ENCODE data around the gene TMEM132D.

TMEM132D gene

GRCh38 chr12:129073157-129073915 is 830.5 kb downstream of the TMEM132D start:
- H3K36me3 ChIP-seq (ENCODE audit: control insufficient read depth in 2 of 2, insufficient read depth in 2 of 2, low read length in 2 of 2): no peaks in the 10 kb centered on the region
- H3K9ac ChIP-seq (ENCODE audit: low read depth in 1 of 2, low read length in 2 of 2): no peak overlapping the region
- H3K9me3 ChIP-seq (ENCODE audit: control insufficient read depth in 2 of 2, low read length in 2 of 2): peaks cover 0 to 2% of the 10 kb centered on the region in 2 donors
- H3K4me1 ChIP-seq (ENCODE audit: control insufficient read depth in 2 of 2, insufficient read depth in 2 of 2, low read length in 2 of 2): no peaks in the 10 kb centered on the region
- H3K27ac ChIP-seq (ENCODE audit: low read depth in 2 of 2, low read length in 2 of 2): no peak overlapping the region
- no peak overlapping the region for H3K4me3 ChIP-seq (ENCODE audit: low read length in 2 of 2)
- H3K27me3 ChIP-seq (ENCODE audit: control insufficient read depth in 2 of 2, insufficient read depth in 2 of 2, low read length in 2 of 2): no peaks in the 10 kb centered on the region

DNA sequence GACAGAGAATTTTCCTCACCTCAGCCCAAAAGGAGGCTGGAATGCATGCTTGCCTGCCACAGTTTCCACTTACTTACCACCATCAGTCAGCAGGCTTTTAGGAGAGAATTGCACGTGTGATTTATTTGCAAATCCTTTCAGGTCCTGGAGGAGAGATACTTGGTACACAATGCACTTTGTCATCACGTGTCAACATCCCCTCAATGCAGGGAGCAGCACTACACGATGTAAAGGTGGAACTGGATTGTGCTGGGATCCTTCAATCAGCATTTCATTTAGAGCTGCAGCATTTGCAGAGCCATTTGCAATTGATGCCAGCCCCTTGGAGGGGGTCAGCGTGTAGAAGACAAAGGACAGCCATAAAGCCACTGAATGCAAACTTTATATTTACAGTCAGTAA is 832.5 kb downstream of the TMEM132D start:
- no peaks in the 10 kb centered on the region for H3K4me1 ChIP-seq (ENCODE audit: control insufficient read depth in 2 of 2, insufficient read depth in 2 of 2, low read length in 2 of 2)
- H3K36me3 ChIP-seq (ENCODE audit: control insufficient read depth in 2 of 2, insufficient read depth in 2 of 2, low read length in 2 of 2): no peaks in the 10 kb centered on the region
- H3K9ac ChIP-seq (ENCODE audit: low read depth in 1 of 2, low read length in 2 of 2): no peak overlapping the region
- H3K4me3 ChIP-seq (ENCODE audit: low read length in 2 of 2): no peak overlapping the region
- no peak overlapping the region for H3K27ac ChIP-seq (ENCODE audit: low read depth in 2 of 2, low read length in 2 of 2)
- no peaks in the 10 kb centered on the region for H3K27me3 ChIP-seq (ENCODE audit: control insufficient read depth in 2 of 2, insufficient read depth in 2 of 2, low read length in 2 of 2)
- H3K9me3 ChIP-seq (ENCODE audit: control insufficient read depth in 2 of 2, low read length in 2 of 2): peaks cover 0 to 2% of the 10 kb centered on the region in 2 donors

DNA sequence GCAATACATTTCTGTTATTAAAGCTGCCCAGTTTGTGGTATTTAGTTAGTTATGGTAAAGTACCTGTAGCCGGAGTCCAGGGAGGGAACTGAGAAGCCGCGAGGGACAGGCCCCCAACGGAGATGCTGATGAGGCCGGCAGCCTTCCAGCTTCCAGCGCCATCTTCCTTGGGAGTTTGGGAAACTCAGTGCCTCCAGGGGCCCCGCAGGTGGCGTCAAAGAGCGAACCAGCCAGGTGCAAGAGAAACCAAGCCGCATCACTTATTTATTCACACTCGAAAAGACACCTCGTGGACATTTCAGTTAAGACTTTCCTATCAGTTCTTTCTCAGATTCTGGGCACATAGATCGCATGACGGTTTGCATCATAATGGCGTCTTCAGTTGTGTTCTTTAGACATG is 833.9 kb downstream of the TMEM132D start:
- no peaks in the 10 kb centered on the region for H3K4me1 ChIP-seq (ENCODE audit: control insufficient read depth in 2 of 2, insufficient read depth in 2 of 2, low read length in 2 of 2)
- peaks cover 0 to 2% of the 10 kb centered on the region in 2 donors for H3K9me3 ChIP-seq (ENCODE audit: control insufficient read depth in 2 of 2, low read length in 2 of 2)
- no peak overlapping the region for H3K4me3 ChIP-seq (ENCODE audit: low read length in 2 of 2)
- H3K36me3 ChIP-seq (ENCODE audit: control insufficient read depth in 2 of 2, insufficient read depth in 2 of 2, low read length in 2 of 2): no peaks in the 10 kb centered on the region
- no peak overlapping the region for H3K9ac ChIP-seq (ENCODE audit: low read depth in 1 of 2, low read length in 2 of 2)
- no peak overlapping the region for H3K27ac ChIP-seq (ENCODE audit: low read depth in 2 of 2, low read length in 2 of 2)
- H3K27me3 ChIP-seq (ENCODE audit: control insufficient read depth in 2 of 2, insufficient read depth in 2 of 2, low read length in 2 of 2): no peaks in the 10 kb centered on the region

GRCh38 chr12:129068684-129069083 is 835.1 kb downstream of the TMEM132D start:
- Histone ChIP-seq H3K9me3 (ENCODE audit: control insufficient read depth in 2 of 2, low read length in 2 of 2) (peaks cover 0 to 2% of the 10 kb centered on the region in 2 donors), H3K36me3 (ENCODE audit: control insufficient read depth in 2 of 2, insufficient read depth in 2 of 2, low read length in 2 of 2) (no peaks in the 10 kb centered on the region), H3K27ac (ENCODE audit: low read depth in 2 of 2, low read length in 2 of 2) (no peak overlapping the region), H3K9ac (ENCODE audit: low read depth in 1 of 2, low read length in 2 of 2) (no peak overlapping the region), H3K4me1 (ENCODE audit: control insufficient read depth in 2 of 2, insufficient read depth in 2 of 2, low read length in 2 of 2) (no peaks in the 10 kb centered on the region), H3K4me3 (ENCODE audit: low read length in 2 of 2) (no peak overlapping the region), H3K27me3 (ENCODE audit: control insufficient read depth in 2 of 2, insufficient read depth in 2 of 2, low read length in 2 of 2) (no peaks in the 10 kb centered on the region)

- Histone ChIP-seq H3K27ac (ENCODE audit: low read depth in 2 of 2, low read length in 2 of 2) (no peak overlapping the region), H3K27me3 (ENCODE audit: control insufficient read depth in 2 of 2, insufficient read depth in 2 of 2, low read length in 2 of 2) (no peaks in the 10 kb centered on the region), H3K9me3 (ENCODE audit: control insufficient read depth in 2 of 2, low read length in 2 of 2) (peaks cover 0 to 2% of the 10 kb centered on the region in 2 donors), H3K4me1 (ENCODE audit: control insufficient read depth in 2 of 2, insufficient read depth in 2 of 2, low read length in 2 of 2) (no peaks in the 10 kb centered on the region), H3K36me3 (ENCODE audit: control insufficient read depth in 2 of 2, insufficient read depth in 2 of 2, low read length in 2 of 2) (no peaks in the 10 kb centered on the region), H3K4me3 (ENCODE audit: low read length in 2 of 2) (no peak overlapping the region), H3K9ac (ENCODE audit: low read depth in 1 of 2, low read length in 2 of 2) (no peak overlapping the region)
These were observed 836.3 kb downstream of the TMEM132D start for GRCh38 chr12:129067491-129067890.

DNA sequence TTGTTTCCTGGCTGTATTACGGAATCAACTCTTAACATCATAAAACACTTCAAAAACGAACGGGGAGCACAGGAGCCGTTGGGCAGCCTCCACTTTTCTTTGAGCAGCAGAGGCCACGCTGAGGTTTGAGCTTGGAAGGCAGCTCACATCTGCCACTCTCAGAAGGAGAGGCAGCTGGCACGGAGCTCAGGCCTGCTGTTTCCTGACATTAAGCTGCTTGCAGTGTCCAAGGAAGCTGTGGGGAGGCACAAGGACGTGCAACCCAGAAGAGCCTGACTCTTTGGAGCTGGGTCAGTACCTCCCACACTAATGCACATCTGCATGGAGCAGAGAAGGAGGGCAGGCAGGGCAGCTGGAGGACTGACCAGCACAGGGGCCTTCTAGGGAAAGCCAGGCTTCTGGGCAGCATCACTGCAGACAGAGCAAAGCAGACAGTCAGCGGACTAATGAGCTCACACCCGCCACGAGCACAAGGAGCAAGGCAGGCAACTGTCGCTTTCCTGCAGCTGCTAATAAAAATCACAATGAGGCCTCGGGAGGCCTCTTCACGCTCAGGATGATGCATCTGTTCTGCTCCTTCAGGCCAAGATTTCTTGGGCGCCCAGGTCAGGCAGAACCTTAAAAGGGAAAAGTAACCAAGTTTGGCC is 839.5 kb downstream of the TMEM132D start:
- no peaks in the 10 kb centered on the region for H3K27me3 ChIP-seq (ENCODE audit: control insufficient read depth in 2 of 2, insufficient read depth in 2 of 2, low read length in 2 of 2)
- H3K4me1 ChIP-seq (ENCODE audit: control insufficient read depth in 2 of 2, insufficient read depth in 2 of 2, low read length in 2 of 2): no peaks in the 10 kb centered on the region
- H3K4me3 ChIP-seq (ENCODE audit: low read length in 2 of 2): no peak overlapping the region
- H3K36me3 ChIP-seq (ENCODE audit: control insufficient read depth in 2 of 2, insufficient read depth in 2 of 2, low read length in 2 of 2): no peaks in the 10 kb centered on the region
- H3K27ac ChIP-seq (ENCODE audit: low read depth in 2 of 2, low read length in 2 of 2): no peak overlapping the region
- no peak overlapping the region for H3K9ac ChIP-seq (ENCODE audit: low read depth in 1 of 2, low read length in 2 of 2)
- no peaks in the 10 kb centered on the region for H3K9me3 ChIP-seq (ENCODE audit: control insufficient read depth in 2 of 2, low read length in 2 of 2)

DNA sequence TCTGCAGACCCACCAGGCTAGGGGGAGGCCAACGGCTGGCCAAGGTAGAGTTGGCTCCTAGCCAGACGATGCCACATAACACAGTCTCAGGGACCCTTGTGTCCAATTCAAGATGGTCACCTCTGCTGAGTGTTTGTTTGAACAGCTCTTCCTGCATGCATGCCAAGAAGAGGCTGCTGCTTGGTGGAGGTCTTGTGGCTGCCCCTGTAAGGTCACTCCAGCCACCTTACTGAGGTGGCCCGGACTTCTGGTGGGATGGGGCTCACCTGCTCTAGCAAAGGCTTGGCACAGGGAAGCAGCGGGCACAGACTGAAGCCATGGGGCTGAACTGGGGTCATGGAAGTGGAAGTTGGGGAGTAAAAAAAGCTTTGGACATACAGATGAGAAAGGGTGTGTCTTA is 840.2 kb downstream of the TMEM132D start:
- no peaks in the 10 kb centered on the region for H3K4me1 ChIP-seq (ENCODE audit: control insufficient read depth in 2 of 2, insufficient read depth in 2 of 2, low read length in 2 of 2)
- H3K27me3 ChIP-seq (ENCODE audit: control insufficient read depth in 2 of 2, insufficient read depth in 2 of 2, low read length in 2 of 2): no peaks in the 10 kb centered on the region

GRCh38 chr12:129053232-129053631 is 850.6 kb downstream of the TMEM132D start:
- no peak overlapping the region for H3K27ac ChIP-seq (ENCODE audit: low read depth in 2 of 2, low read length in 2 of 2)
- H3K4me3 ChIP-seq (ENCODE audit: low read length in 2 of 2): no peak overlapping the region
- no peak overlapping the region for H3K9ac ChIP-seq (ENCODE audit: low read depth in 1 of 2, low read length in 2 of 2)
- no peaks in the 10 kb centered on the region for H3K9me3 ChIP-seq (ENCODE audit: control insufficient read depth in 2 of 2, low read length in 2 of 2)
- no peaks in the 10 kb centered on the region for H3K27me3 ChIP-seq (ENCODE audit: control insufficient read depth in 2 of 2, insufficient read depth in 2 of 2, low read length in 2 of 2)
- no peaks in the 10 kb centered on the region for H3K36me3 ChIP-seq (ENCODE audit: control insufficient read depth in 2 of 2, insufficient read depth in 2 of 2, low read length in 2 of 2)
- no peaks in the 10 kb centered on the region for H3K4me1 ChIP-seq (ENCODE audit: control insufficient read depth in 2 of 2, insufficient read depth in 2 of 2, low read length in 2 of 2)

More for the DNA sequence above, 840.2 kb downstream of the TMEM132D start:
- Histone ChIP-seq H3K36me3 (ENCODE audit: control insufficient read depth in 2 of 2, insufficient read depth in 2 of 2, low read length in 2 of 2) (no peaks in the 10 kb centered on the region), H3K9ac (ENCODE audit: low read depth in 1 of 2, low read length in 2 of 2) (no peak overlapping the region), H3K9me3 (ENCODE audit: control insufficient read depth in 2 of 2, low read length in 2 of 2) (no peaks in the 10 kb centered on the region), H3K27ac (ENCODE audit: low read depth in 2 of 2, low read length in 2 of 2) (no peak overlapping the region), H3K4me3 (ENCODE audit: low read length in 2 of 2) (no peak overlapping the region)

GRCh38 chr12:129052373-129052772 is 851.5 kb downstream of the TMEM132D start:
- no peaks in the 10 kb centered on the region for H3K4me1 ChIP-seq (ENCODE audit: control insufficient read depth in 2 of 2, insufficient read depth in 2 of 2, low read length in 2 of 2)
- no peak overlapping the region for H3K9ac ChIP-seq (ENCODE audit: low read depth in 1 of 2, low read length in 2 of 2)
- no peak overlapping the region for H3K4me3 ChIP-seq (ENCODE audit: low read length in 2 of 2)
- no peak overlapping the region for H3K27ac ChIP-seq (ENCODE audit: low read depth in 2 of 2, low read length in 2 of 2)
- no peaks in the 10 kb centered on the region for H3K36me3 ChIP-seq (ENCODE audit: control insufficient read depth in 2 of 2, insufficient read depth in 2 of 2, low read length in 2 of 2)
- H3K27me3 ChIP-seq (ENCODE audit: control insufficient read depth in 2 of 2, insufficient read depth in 2 of 2, low read length in 2 of 2): no peaks in the 10 kb centered on the region
- H3K9me3 ChIP-seq (ENCODE audit: control insufficient read depth in 2 of 2, low read length in 2 of 2): no peaks in the 10 kb centered on the region

GRCh38 chr12:129049917-129050316 is 853.9 kb downstream of the TMEM132D start:
- Histone ChIP-seq H3K36me3 (ENCODE audit: control insufficient read depth in 2 of 2, insufficient read depth in 2 of 2, low read length in 2 of 2) (no peaks in the 10 kb centered on the region), H3K4me3 (ENCODE audit: low read length in 2 of 2) (no peak overlapping the region), H3K4me1 (ENCODE audit: control insufficient read depth in 2 of 2, insufficient read depth in 2 of 2, low read length in 2 of 2) (no peaks in the 10 kb centered on the region), H3K9me3 (ENCODE audit: control insufficient read depth in 2 of 2, low read length in 2 of 2) (peaks cover 0 to 4% of the 10 kb centered on the region in 2 donors), H3K27ac (ENCODE audit: low read depth in 2 of 2, low read length in 2 of 2) (no peak overlapping the region), H3K27me3 (ENCODE audit: control insufficient read depth in 2 of 2, insufficient read depth in 2 of 2, low read length in 2 of 2) (no peaks in the 10 kb centered on the region), H3K9ac (ENCODE audit: low read depth in 1 of 2, low read length in 2 of 2) (no peak overlapping the region)
